Lower leg skin (tissue), 3 donors: ENCODE measurements around the gene MARS1.

Experiments
- CTCF ChIP-seq, 3 donors: fragments of 450-650 bp; IDR thresholded peaks; one replicate each; pipeline ENCODE4 v1.5.1; 2016; ENCODE audit warnings: antibody characterized with exemption in 3 of 3, mild to moderate bottlenecking in 3 of 3, moderate library complexity in 2 of 3
- POLR2A ChIP-seq, 2 donors: fragments of 450-650 bp; IDR thresholded peaks; one replicate each; pipeline ENCODE4 v1.6.1; 2016 to 2017; ENCODE audit warnings: antibody characterized with exemption in 2 of 2, mild to moderate bottlenecking in 1 of 2, moderate library complexity in 1 of 2

GRCh38 chr12:57455374-57456144 lies 32.3 kb upstream of the MARS1 start:
- TF ChIP-seq POLR2A (IDR thresholded peaks at IDR 0.05) (no peak), CTCF (IDR thresholded peaks at IDR 0.05) (no peak)
